HG03135 (cell line): ENCODE data around the gene PSG11.
"Not testable (repeated sequence)": the region's sequence is repeated elsewhere in the genome, so short reads cannot be mapped to it uniquely, and the experiment has no call there.

Experiments
- ATAC-seq: cut with Tn5 transposase; IDR thresholded peaks from one replicate; pipeline ENCODE4 v1.9.1; 2021; ENCODE audit warnings: mild to moderate bottlenecking, moderate library complexity; ENCODE audit not compliant: unreplicated experiment

PSG11 gene

DNA sequence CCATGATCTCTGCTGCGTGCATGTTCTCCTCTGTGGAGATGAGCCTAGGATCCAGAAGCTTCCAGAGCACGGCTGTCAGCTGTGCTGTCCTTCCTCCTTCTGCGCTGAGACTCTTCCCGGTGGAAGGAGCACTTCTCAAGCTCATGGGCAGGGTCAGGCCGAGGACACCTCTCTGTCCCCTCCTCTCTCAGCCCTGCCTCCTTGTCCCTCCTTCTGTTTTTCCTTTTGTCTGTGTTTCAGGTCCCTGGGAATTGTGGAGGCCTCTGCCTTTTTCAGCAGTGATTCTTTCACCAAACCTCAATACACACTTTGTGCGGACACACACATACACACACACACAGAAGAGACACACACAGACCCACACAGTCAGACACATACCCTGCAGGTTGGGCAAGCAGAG is at the start of gene PSG11:
PSG11 (minus strand) TSS at position 101 of the 400 bp plus-strand sequence; CDS start at position 4, 97 bp downstream.
- not testable (repeated sequence) for ATAC-seq

DNA sequence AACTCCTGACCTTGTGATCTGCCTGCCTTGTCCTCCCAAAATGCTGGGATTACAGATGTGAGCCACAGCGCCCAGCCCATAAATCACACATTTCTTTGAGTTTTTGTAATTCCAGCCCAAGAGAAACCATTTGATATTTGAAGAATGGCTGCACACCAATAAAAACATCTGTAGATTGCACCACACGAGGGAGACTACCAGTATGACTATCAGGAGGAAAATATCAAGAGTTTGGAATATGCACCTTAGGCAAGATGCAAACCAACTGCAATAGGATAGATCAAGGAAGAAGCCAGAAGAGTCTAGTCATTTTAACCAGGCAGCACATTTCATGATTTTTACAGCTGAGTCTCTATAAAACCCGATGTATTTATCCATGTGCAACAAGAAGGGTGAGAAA is 36.1 kb upstream of the PSG11 start:
- ATAC-seq: not testable (repeated sequence)

DNA sequence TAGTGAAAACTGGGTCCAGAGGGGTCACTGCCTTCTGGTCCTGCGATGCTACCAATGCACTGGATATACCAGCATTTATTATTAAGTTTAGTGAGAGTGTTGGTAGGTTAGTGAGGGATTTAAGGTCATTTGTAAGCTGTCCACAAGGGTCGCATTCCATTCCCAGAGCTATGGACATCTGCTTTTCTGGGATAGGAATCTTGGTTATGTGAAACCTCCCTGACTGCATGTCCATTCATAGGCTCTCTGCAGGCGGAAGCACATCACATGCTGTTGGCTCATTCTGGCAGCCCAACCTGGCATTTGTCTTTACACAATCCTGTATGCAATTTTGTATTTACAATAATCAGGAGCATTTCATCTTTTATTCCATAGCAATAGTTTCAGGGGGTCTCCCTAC is 35.1 kb upstream of the PSG11 start:
- not testable (repeated sequence) for ATAC-seq

DNA sequence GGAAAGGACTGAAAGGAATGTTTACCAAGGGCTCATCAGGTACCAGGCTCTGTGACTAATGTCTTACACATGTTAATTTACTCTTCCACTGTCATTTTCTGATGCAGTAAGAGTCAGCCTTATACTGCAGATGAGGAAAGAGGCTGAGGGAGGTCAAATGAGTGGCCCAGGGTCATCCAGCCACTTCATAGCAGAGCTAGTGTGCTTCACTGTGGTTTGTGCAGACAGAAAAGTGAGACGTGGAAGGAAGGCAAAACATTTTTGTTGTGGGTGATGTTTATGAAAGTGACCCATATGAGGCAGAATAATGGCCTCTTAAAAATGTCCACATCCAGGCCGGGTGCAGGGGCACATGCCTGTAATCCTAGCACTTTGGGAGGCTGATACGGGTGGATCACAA is 34.0 kb upstream of the PSG11 start:
- ATAC-seq: not testable (repeated sequence)

DNA sequence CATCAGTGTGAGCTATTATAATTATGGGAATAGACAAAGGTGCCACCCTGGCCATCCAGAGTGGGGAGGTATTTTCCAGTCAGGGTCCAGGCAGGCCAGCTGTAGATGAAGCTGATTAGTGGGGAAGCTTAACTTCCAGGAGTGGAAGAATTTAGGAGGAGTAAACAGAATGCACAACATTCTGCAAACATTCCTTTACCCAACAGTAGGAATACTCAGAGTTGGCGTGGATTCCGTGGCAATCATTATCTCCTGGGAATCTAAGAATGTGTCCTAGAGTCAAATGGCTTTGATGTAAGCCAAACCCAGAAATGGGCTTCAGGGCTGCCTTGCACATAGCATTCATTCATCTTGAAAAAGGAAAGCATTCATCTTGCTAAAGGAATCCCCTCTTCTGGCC is 33.2 kb upstream of the PSG11 start:
- not testable (repeated sequence) for ATAC-seq

DNA sequence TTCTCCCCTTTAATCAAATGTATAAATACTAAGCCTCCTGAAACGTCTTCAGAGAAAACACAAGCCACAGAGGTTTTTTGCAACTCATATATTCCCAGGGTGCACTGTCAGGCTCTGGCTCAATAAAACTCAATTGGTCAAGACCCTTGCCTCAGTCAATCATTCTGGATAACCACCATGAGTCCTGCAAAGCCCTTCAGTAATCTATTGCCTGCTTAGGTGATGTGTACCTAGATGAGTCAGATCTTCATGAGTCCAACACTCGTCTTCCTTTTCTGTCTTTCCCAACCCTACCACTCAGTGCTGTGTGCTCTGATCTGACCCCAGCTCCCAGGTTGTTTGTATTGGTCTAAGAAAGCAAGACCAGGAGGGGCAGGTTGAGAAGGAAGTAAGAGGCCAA is 32.2 kb upstream of the PSG11 start:
- ATAC-seq: not testable (repeated sequence)

DNA sequence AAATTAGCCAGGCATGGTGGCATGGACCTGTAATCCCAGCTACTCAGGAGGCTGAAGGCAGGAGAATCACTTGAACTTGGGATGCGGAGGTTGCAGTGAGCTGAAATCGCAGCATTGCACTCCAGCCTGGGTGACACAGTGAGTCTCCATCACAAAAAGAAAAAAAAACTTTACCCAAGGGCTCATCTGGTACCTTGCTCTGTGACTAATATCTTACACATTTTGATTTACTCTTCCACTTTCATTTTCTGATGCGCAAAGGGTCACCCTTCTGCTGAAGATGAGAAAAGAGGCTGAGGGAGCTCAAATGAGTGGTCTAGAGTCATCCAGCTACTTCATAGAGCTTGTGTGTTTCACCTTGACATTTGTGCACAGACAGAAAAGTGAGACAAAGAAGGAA is 21.7 kb upstream of the PSG11 start:
- ATAC-seq: not testable (repeated sequence)

DNA sequence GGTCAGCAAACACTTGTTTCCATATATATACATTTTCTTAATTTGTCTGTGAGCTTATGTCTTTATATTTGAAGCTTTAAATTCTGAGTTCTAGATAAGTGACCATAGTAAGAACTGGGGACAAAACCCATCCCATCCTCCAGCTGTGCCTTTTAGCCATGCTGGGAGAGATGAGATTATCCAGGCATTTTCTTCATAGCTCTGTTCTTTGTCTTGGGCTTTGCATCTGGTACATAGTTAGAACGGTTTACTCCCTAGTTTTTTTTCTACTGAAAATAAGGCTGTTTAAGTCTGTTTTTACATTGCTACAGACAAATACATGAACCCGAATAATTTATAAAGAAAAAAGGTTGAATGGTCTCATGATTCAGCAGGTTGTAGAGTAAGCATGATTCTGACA is 20.3 kb upstream of the PSG11 start:
- not testable (repeated sequence) for ATAC-seq

DNA sequence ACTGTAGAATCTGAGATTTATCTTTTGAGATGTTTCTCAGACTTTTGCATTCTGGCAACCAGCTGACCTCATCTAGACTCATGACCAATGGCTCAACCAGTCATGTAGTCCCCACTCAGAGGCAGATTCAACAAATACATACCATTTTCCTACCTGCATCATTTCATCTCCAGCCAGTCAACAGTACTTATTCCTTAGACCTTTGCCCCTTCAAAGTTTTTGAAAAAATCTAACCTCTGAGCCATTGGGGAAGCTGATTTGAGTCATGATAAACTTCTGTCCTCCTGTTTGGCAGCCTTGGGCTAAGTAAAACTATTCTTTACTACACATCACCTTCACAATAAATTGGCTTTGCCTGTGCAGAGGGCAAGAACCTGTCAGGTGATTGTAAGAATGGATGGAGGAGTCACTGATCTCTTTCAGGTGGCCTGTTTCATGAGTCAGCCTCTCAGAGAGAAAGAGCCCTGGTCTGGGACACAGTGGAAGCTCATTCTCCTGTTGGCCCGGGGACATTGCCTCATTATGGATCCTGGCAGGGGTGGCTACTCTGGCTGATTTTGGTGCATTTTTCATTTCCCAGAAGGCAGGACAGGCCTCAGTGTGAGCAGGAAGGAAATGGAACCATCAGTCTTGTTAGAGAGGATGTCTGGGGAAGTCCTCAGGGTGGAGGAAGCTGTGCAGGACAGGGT is 17.4 kb upstream of the PSG11 start:
- not testable (repeated sequence) for ATAC-seq

DNA sequence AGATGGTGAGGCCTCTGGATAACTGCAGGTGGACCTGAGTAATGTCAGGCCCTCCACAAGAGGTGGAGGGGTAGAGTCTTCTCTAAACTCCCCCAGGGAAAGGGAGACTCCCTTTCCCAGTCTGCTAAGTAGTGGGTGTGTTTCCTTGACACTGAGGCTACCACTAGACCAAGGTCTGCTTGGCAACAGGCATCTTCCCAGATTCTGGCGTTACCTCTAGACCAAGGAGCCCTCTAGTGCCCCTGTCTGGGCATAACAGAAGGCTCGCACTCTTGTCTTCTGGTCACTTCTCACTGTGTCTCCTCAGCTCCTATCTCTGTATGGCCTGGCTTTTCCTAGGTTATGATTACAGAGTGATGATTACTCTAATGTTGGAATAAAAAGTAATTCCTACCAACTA is 5.4 kb upstream of the PSG11 start:
- ATAC-seq: not testable (repeated sequence)

DNA sequence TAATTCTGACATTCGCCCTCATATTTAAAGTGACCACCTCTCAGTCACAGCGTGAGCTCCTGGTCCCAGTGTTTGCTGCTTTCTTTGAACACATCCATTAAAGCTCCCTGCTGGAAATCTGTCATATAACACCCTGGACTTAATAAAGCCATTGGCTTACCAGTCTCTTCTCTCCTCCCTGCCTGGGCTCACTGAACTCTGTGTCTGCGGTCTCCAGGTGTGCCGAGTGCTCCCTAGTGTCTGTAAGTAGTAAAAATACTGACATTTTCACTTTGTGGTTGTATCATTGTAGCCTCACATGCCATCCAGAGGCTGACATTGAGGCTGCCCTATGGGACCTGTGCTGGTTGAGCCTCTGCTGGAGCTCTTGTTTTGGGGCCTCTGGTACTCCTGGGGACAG is 2.6 kb upstream of the PSG11 start:
- ATAC-seq: no peak

DNA sequence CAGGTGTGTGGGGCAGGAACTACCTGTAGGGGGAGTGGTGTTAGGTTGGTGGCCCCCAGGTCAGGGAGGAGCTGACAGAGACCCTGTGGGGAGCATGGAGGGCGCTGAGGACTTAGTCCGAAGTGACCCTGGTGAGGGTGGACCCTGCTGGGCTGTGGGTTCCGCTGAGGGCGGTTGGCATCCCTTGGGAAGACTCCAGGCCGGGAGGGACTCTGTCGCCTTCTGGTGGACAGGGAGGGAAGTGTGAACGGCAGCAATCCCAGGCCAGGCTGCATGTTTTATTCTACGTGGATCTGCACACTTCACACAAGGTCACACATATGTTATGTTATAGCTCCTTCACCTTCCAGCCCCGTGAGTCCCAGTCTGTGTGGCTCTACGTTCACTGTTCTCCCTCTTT is 1.7 kb upstream of the PSG11 start:
- ATAC-seq: not testable (repeated sequence)

DNA sequence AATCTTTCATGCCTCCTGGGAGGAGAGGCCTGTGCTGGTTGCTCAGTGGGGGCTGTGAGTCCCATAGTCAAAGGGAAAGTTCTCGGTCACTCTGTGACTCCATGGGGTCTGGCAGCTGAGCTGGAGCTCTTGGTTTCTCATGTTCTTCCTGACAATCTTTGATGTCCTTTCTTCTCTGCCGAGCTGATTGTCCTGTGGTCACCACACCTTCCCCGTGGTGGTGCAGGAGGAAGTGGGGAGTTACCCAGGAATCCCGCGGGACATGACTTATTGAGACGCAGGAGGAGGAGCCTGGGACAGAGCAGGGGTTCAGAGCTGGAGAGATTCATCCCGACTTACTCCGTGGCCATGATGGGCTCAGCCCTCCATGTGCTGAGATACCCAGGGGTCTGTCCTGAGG is 792 bp upstream of the PSG11 start:
- not testable (repeated sequence) for ATAC-seq

DNA sequence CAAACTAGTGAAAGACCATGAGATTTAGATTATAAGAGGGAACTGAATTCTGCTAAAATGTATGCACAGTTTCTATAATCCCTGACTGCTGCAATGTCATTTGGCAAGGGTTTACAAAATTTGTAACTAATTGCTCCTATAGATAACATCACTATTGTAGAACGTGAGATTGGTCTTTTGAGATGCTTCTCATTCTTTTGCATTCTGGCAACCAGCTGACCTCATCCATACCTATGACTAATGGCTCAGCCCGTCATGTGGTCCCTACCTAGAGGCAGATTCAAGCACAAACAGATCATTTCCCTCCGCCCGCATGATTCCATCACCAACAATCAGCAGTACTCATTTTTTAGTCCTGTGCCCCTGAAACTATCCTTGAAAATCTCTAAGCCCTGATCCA is 4.2 kb downstream of the PSG11 start:
- not testable (repeated sequence) for ATAC-seq

DNA sequence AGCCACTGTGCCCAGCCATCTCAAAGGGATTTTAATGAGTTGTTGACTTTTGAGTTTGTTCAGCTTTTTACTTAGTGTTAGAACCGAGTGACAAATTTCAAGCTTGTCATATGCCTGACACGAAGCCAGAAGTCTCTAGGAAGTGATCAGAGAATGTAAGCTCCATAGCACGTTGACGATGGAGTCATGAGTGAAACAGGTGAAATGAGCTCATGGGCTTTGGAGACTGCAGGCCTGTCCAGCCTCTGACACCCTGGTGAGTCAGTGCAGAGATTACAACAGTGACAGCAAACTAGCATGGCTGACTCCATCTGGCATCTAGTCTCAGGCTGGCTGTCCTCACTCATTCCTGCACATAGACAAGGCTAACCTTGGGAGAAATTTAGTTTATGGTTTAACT is 4.6 kb downstream of the PSG11 start:
- not testable (repeated sequence) for ATAC-seq

DNA sequence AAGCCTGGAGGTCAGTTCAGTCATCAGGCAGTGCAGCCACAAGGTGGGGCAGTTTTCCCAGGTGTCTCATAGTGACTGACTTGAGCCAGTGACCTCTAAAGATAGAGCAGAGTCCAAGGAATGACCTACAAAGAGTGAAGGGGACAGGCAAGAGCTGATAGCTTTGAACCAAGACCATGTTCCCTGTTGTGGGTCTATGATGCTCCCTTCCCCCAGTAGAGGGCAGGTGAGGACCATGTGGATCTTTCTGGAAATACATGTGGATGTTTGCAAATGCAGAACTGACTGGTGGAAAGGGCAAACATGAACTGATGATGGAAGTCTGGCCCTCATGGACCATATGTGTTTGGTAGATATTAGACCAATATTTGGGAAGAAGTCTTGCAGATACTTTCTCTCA is 6.7 kb downstream of the PSG11 start:
- not testable (repeated sequence) for ATAC-seq

DNA sequence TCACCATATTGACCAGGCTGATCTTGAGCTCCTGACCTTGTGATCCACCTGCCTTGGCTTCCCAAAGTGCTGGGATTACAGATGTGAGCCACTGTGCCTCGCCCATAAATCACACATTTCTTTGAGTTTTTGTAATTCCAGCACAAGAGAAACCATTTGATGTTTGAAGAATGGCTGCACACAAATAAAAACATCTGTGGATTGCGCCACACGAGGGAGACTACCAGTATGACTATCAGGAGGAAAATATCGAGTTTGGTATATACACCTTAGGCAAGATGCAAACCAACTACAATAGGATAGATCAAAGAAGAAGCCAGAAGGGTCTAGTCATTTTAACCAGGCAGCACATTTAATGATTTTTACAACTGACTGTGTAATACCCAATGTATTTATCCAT is 20.4 kb downstream of the PSG11 start:
- not testable (repeated sequence) for ATAC-seq

DNA sequence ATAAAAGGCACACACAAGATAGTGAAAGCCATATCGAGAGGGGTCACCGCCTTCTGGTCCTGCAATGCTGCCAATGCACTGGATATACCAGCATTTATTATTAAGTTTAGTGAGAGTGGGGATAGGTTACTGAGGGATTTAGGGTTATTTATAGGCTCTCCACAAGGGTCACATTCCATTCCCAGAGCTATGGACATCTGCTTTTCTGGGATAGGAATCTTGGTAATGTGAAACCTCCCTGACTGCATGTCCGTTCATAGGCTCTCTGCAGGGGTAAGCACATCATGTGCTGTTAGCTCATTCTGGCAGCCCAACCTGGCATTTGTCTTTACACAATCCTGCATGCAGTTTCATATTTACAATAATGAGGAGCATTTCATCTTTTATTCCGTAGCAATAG is 21.4 kb downstream of the PSG11 start:
- not testable (repeated sequence) for ATAC-seq

DNA sequence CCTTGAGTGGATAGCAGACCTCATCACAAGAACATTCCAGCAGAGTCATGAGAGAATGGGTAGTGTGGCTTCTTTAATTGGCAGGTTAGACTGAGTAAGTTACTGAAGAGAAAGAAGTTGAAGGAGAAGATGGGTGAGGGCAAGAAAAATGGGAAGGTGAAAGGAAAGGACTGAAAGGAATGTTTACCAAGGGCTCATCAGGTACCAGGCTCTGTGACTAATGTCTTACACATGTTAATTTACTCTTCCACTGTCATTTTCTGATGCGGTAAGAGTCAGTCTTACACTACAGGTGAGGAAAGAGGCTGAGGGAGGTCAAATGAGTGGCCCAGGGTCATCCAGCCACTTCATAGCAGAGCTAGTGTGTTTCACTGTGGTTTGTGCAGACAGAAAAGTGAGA is 22.6 kb downstream of the PSG11 start:
- not testable (repeated sequence) for ATAC-seq

DNA sequence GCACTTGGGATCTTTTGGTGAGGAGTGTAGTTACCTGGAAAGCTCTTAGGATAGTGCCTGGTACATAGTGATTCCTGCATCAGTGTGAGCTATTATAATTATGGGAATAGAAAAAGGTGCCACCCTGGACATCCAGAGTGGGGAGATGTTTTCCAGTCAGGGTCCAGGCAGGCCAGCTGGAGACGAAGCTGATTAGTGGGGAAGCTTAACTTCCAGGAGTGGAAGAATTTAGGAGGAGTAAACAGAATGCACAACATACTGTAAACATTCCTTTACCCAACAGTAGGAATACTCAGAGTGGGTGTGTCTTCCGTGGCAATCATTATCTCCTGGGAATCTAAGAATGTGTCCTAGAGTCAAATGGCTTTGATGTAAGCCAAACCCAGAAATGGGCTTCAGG is 23.3 kb downstream of the PSG11 start:
- ATAC-seq: not testable (repeated sequence)

DNA sequence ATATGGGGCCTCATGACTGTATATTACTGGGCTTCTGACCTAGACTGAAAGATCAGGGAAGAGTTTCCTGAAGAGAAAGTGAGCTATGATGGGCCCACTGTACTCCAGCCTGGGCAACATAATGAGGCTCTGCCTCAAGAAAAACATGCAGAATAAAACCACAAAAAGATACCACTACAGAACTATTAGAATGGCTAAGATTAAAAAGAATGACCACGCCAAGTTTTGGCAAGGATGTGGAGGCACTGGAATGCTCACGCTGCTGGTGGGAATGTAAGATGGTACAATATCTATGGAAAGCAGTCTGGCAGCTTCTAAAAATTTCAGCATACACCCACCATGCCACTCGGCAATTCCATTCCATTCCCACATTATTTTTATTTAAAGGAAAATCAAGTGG is 30.1 kb downstream of the PSG11 start:
- ATAC-seq: not testable (repeated sequence)

DNA sequence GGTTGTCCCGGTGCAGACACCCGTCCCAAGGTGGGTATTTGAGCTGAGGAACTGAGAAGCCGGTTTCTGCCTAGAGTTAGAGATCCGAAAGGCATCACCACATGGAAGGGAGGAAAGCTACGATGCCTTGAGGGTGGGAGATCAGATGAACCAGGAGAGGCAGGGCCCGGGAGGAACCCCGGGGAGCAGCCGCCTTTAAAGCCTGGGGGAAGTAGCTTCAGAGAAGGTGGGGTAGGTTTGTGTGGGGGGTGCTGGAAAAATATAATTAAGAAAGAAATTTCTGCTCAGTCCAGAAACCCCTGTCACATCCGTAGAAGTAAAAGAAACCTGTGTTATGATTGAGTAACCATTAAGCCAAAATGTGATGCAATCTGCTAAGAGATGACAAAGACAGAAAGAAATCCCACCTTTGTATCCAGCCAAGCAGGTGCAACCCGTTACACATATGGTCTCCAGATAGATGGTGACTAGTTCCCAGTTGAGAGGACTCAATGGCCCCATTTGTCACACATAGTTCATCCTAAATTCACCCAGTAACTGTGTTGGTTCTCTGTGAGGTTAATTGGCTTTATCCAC is 34.2 kb downstream of the PSG11 start:
- not testable (repeated sequence) for ATAC-seq

DNA sequence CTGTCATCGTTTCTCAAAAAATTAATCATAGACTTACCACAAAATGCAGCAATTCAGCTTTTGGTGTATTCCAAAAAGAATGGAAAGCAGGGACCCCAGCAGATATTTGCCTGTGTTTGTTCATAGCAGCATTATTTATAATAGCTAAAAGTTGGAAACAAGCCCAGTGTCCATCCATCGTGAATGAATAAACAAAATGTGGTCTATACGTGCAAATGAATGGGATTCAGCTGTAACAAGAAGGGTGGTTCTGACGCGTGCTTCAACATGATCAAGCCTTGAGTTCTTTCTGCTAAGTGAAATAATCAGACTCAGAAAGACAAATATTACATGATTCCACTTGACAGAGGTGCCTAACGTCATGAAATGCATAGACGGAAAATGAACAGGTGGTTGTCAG is 36.4 kb downstream of the PSG11 start:
- no peak for ATAC-seq
